Measurements from ENCODE around the gene INO80C.

Gene INO80C

DNA sequence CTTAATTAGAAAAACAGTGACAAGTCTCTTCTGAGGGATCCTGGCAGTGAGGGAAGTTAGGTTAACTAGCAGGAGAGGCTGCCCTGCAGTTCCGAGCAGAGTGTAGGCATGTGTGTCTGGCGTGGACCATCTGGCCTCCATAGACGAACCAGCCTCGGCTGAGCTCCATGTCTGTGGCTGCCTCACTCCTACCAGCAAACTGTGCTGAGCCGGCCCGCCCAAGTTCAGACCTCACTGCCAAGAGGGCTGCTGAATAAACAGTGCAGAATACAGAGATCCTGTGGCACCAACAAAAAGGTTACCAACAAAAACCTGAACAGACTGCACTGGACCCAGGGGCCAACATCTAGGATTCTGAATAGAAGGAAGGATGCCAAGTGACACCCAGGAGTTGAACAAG lies 27.3 kb downstream of the INO80C start:
- Histone ChIP-seq H3K9ac (no peak overlapping the region), H3K27ac (no peak overlapping the region), H3K36me3 (ENCODE audit: control insufficient read depth, insufficient read depth, low read length) (no peaks in the 10 kb centered on the region), H3K79me2 (no peaks in the 10 kb centered on the region), H3K4me3 (ENCODE audit: low read depth, low read length) (no peak overlapping the region), H3K4me1 (no peaks in the 10 kb centered on the region), H3K4me2 (ENCODE audit: low read length) (no peak overlapping the region), H2AFZ (no peak overlapping the region), H3K27me3 (ENCODE audit: control insufficient read depth, insufficient read depth, low read length) (no peaks in the 10 kb centered on the region), H3K9me3 (ENCODE audit: control insufficient read depth, low read length) (no peaks in the 10 kb centered on the region)
- TF ChIP-seq, protein P1, sequence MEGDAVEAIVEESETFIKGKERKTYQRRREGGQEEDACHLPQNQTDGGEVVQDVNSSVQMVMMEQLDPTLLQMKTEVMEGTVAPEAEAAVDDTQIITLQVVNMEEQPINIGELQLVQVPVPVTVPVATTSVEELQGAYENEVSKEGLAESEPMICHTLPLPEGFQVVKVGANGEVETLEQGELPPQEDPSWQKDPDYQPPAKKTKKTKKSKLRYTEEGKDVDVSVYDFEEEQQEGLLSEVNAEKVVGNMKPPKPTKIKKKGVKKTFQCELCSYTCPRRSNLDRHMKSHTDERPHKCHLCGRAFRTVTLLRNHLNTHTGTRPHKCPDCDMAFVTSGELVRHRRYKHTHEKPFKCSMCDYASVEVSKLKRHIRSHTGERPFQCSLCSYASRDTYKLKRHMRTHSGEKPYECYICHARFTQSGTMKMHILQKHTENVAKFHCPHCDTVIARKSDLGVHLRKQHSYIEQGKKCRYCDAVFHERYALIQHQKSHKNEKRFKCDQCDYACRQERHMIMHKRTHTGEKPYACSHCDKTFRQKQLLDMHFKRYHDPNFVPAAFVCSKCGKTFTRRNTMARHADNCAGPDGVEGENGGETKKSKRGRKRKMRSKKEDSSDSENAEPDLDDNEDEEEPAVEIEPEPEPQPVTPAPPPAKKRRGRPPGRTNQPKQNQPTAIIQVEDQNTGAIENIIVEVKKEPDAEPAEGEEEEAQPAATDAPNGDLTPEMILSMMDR (IDR thresholded peaks at IDR 0.05) = no peak

DNA sequence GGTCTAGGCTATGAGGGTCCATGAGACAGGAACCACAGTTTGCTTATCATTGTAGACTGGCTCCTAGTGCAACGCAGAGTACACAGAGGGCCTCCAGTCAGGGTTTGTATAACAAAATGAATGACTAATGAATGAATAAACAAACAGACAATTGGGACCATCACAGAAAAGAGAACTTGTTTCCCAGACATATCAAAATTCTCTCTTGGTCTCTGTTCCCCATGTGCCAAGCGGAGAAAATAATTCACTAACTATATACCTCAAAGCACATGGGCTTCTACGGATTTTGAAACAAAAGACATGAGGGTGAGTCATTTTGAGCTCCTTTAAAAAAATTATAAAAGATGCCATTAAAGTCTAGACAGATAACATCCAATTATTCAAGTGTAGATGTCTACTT lies 28.0 kb downstream of the INO80C start:
- no peak overlapping the region for H3K4me3 ChIP-seq (ENCODE audit: low read depth, low read length)
- no peaks in the 10 kb centered on the region for H3K4me1 ChIP-seq
- H2AFZ ChIP-seq = no peak overlapping the region
- no peak overlapping the region for H3K27ac ChIP-seq
- H3K36me3 ChIP-seq (ENCODE audit: control insufficient read depth, insufficient read depth, low read length) = no peaks in the 10 kb centered on the region
- H3K27me3 ChIP-seq (ENCODE audit: control insufficient read depth, insufficient read depth, low read length) = no peaks in the 10 kb centered on the region
- no peaks in the 10 kb centered on the region for H3K79me2 ChIP-seq
- H3K4me2 ChIP-seq (ENCODE audit: low read length) = no peak overlapping the region
- TF ChIP-seq, protein P1 (IDR thresholded peaks at IDR 0.05) = no peak
- no peaks in the 10 kb centered on the region for H3K9me3 ChIP-seq (ENCODE audit: control insufficient read depth, low read length)
- H3K9ac ChIP-seq = no peak overlapping the region

DNA sequence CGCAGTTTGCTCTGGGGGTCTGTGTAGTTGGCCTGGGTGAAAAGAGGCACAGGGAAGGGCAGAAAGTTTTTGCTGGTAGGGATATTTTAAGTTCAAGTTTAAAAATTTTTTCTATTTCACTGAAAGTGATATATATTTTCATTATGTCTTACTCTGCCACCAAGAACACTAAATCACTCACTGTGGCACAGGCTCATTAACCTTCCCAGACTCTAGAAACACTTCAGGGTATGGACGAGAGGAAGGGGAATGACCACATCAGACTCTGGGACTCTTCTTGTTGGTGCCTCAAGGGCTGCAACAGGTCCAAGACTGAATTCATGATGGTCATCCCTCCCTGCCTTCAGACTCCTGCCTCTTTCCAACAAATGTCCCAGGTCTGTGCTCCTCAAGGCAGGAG lies 29.0 kb downstream of the INO80C start:
- H3K27me3 ChIP-seq (ENCODE audit: control insufficient read depth, insufficient read depth, low read length) = no peaks in the 10 kb centered on the region
- no peak overlapping the region for H3K9ac ChIP-seq
- no peak overlapping the region for H3K27ac ChIP-seq
- H2AFZ ChIP-seq = no peak overlapping the region
- H3K9me3 ChIP-seq (ENCODE audit: control insufficient read depth, low read length) = no peaks in the 10 kb centered on the region
- no peak overlapping the region for H3K4me3 ChIP-seq (ENCODE audit: low read depth, low read length)
- TF ChIP-seq, protein P1 (IDR thresholded peaks at IDR 0.05) = no peak
- H3K36me3 ChIP-seq (ENCODE audit: control insufficient read depth, insufficient read depth, low read length) = no peaks in the 10 kb centered on the region
- no peaks in the 10 kb centered on the region for H3K79me2 ChIP-seq
- H3K4me2 ChIP-seq (ENCODE audit: low read length) = no peak overlapping the region
- no peaks in the 10 kb centered on the region for H3K4me1 ChIP-seq

DNA sequence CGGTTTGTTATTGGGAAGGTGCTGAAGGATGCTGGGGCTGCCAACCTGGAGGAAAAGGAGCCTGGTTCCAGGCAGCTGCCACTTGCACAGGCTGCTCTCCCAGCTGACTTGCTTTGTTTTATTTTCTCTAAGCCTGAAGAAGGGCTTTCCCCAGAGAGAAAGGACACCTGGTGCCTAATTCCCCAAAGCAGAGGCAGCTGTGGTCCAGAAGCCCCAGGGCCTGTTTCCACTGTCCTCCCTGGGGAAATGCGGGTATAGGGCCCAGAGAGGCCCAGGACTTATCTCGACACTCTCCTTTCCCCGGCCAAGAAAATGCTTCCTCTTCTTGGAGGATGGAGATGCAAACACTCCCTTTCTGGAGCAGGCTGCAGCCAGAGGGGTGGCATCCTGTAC lies 30.1 kb downstream of the INO80C start:
- Histone ChIP-seq H3K9ac (no peak overlapping the region), H2AFZ (no peak overlapping the region), H3K79me2 (no peaks in the 10 kb centered on the region), H3K4me3 (ENCODE audit: low read depth, low read length) (no peak overlapping the region), H3K27me3 (ENCODE audit: control insufficient read depth, insufficient read depth, low read length) (no peaks in the 10 kb centered on the region), H3K4me2 (ENCODE audit: low read length) (no peak overlapping the region), H3K9me3 (ENCODE audit: control insufficient read depth, low read length) (no peaks in the 10 kb centered on the region), H3K36me3 (ENCODE audit: control insufficient read depth, insufficient read depth, low read length) (no peaks in the 10 kb centered on the region), H3K27ac (no peak overlapping the region), H3K4me1 (no peaks in the 10 kb centered on the region)
- TF ChIP-seq, protein P1 (IDR thresholded peaks at IDR 0.05) = no peak

DNA sequence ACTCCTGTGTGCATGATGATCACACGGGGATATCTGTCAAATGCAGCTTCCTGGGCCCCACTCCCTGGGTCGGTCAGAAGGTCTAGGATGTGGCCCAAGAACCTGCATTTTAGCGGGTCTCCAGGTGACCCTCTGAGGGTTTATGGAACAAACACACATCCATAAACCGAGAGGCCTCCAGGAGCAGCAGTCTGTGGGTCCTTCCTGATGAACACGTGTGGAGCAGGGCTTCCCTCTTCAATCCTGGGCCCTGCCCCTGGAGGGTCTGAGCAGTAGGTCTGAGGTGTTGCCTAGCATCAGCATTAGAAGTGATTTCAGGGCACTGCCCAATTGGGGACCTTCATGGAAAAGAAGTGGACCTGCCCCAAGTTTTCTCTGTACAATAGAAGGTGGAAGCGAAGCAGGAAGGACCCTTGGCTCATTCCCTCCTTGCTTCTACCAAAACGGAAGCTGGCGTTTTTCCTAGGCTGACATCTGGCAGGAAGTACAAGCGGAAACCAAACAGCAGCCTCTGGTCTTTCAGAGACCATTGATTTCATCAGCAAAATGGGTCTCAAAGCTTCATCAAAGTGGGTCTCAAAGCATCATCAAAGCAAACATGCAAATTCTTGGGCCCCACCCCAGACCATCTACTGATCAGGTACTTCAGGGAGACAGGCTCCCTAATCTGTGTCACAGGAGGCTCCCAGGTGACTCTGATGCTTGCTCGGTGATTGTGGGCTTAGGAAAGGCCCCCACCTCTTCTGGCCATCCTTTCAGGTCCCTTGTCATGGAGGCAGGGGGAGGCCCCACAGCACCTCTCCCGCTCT lies 30.7 kb downstream of the INO80C start:
- TF ChIP-seq, protein P1 (IDR thresholded peaks at IDR 0.05) = no peak
- Histone ChIP-seq H3K4me2 (ENCODE audit: low read length) (no peak overlapping the region), H3K9me3 (ENCODE audit: control insufficient read depth, low read length) (no peaks in the 10 kb centered on the region), H2AFZ (no peak overlapping the region), H3K4me1 (no peaks in the 10 kb centered on the region), H3K27me3 (ENCODE audit: control insufficient read depth, insufficient read depth, low read length) (no peaks in the 10 kb centered on the region), H3K36me3 (ENCODE audit: control insufficient read depth, insufficient read depth, low read length) (no peaks in the 10 kb centered on the region), H3K9ac (no peak overlapping the region), H3K79me2 (no peaks in the 10 kb centered on the region), H3K4me3 (ENCODE audit: low read depth, low read length) (no peak overlapping the region), H3K27ac (no peak overlapping the region)

All from parathyroid adenoma (tissue), 2 donors.